RWPE2 (cell line): Measurements from ENCODE around the gene SUCO.
A peak's percentile ranks its signal among the peaks of the same experiment; 100 is the strongest.
"Not testable (repeated sequence)": the region's sequence is repeated elsewhere in the genome, so short reads cannot be mapped to it uniquely, and the experiment has no call there.

Experiments used
- ATAC-seq: fragments of 200-7000 bp; cut with Tn5 transposase; 3 replicates; pipeline ENCODE4 v1.9.1; 2021; ENCODE audit warnings: low read depth
- DNase-seq: peaks from one replicate; pipeline ENCODE4 v3.0.0-alpha.2; 2020; ENCODE audit warnings: low spot score
- H3K27ac ChIP-seq: fragments of 450-650 bp; 2 replicates; pipeline ENCODE4 v1.5.1; 2017; ENCODE audit warnings: mild to moderate bottlenecking; ENCODE audit not compliant: poor library complexity, severe bottlenecking
- H3K27me3 ChIP-seq: fragments of 250-450 bp; sonication (Bioruptor Pico); 2 replicates; pipeline ENCODE4 v1.5.1; 2021; ENCODE audit warnings: mild to moderate bottlenecking, moderate library complexity; ENCODE audit not compliant: insufficient read depth, poor library complexity, severe bottlenecking
- H3K36me3 ChIP-seq: fragments of 250-450 bp; sonication (Bioruptor Pico); 2 replicates; pipeline ENCODE4 v1.5.1; 2020; ENCODE audit warnings: low read depth, mild to moderate bottlenecking, moderate library complexity
- H3K4me1 ChIP-seq: fragments of 250-450 bp; sonication (Bioruptor Pico); 2 replicates; pipeline ENCODE4 v1.5.1; 2021; ENCODE audit warnings: mild to moderate bottlenecking, moderate library complexity; ENCODE audit not compliant: insufficient read depth, poor library complexity, severe bottlenecking
- H3K4me3 ChIP-seq: fragments of 250-450 bp; sonication (Bioruptor Pico); 2 replicates; pipeline ENCODE4 v1.5.1; 2021; ENCODE audit warnings: mild to moderate bottlenecking, moderate library complexity; ENCODE audit not compliant: severe bottlenecking
- H3K9me3 ChIP-seq: fragments of 250-450 bp; sonication (Bioruptor Pico); 2 replicates; pipeline ENCODE4 v1.5.1; 2021; ENCODE audit warnings: mild to moderate bottlenecking, moderate library complexity; ENCODE audit not compliant: severe bottlenecking
- CTCF ChIP-seq: fragments of 450-650 bp; IDR thresholded peaks from one replicate; pipeline ENCODE4 v1.5.1; 2017; ENCODE audit warnings: mild to moderate bottlenecking, moderate library complexity; ENCODE audit not compliant: poor library complexity, severe bottlenecking

The SUCO gene

GRCh38 chr1:172613294-172613693, 80.3 kb downstream of the SUCO start:
- 0 out of 3 replicates have a peak, but pooled peaks have one; percentile 29 for ATAC-seq

GRCh38 chr1:172616195-172616594, 83.2 kb downstream of the SUCO start:
- no peaks in the 10 kb centered on the region for H3K27me3 ChIP-seq
- no peak for TF ChIP-seq CTCF
- no peak for ATAC-seq

More at GRCh38 chr1:172613294-172613693, 80.3 kb downstream of the SUCO start:
- Histone ChIP-seq H3K9me3 (peaks cover 5% of the 10 kb centered on the region), H3K4me1 (no peaks in the 10 kb centered on the region), H3K27me3 (no peaks in the 10 kb centered on the region), H3K36me3 (peaks cover 31% of the 10 kb centered on the region), H3K27ac (no peak overlapping the region), H3K4me3 (no peak overlapping the region)
- DNase-seq, result no peak
- TF ChIP-seq CTCF, result no peak

GRCh38 chr1:172616636-172617035, 83.7 kb downstream of the SUCO start:
- peaks cover 15% of the 10 kb centered on the region for H3K9me3 ChIP-seq
- no peak for ATAC-seq
- no peaks in the 10 kb centered on the region for H3K4me1 ChIP-seq
- no peak for TF ChIP-seq CTCF
- no peaks in the 10 kb centered on the region for H3K27me3 ChIP-seq
- H3K36me3 ChIP-seq, result peaks cover 5% of the 10 kb centered on the region; the same call in 1 of the 2 replicates
- no peak overlapping the region for H3K27ac ChIP-seq
- no peak for DNase-seq
- no peak overlapping the region for H3K4me3 ChIP-seq

More at GRCh38 chr1:172616195-172616594, 83.2 kb downstream of the SUCO start:
- peaks cover 8% of the 10 kb centered on the region; the same call in 1 of the 2 replicates for H3K36me3 ChIP-seq
- no peak for DNase-seq
- H3K4me3 ChIP-seq, result no peak overlapping the region
- H3K4me1 ChIP-seq, result no peaks in the 10 kb centered on the region
- peaks cover 15% of the 10 kb centered on the region for H3K9me3 ChIP-seq
- H3K27ac ChIP-seq, result no peak overlapping the region

- H3K9me3 ChIP-seq, result peaks cover 15% of the 10 kb centered on the region
- not testable (repeated sequence) for H3K36me3 ChIP-seq, ATAC-seq, H3K27ac ChIP-seq, H3K4me1 ChIP-seq, H3K27me3 ChIP-seq, DNase-seq, H3K4me3 ChIP-seq
Observed at GRCh38 chr1:172620603-172621002, 87.7 kb downstream of the SUCO start.

GRCh38 chr1:172622541-172622940, 89.6 kb downstream of the SUCO start:
- H3K27me3 ChIP-seq, result no peaks in the 10 kb centered on the region
- peaks cover 2% of the 10 kb centered on the region for H3K4me1 ChIP-seq
- no peak overlapping the region for H3K27ac ChIP-seq
- no peak for TF ChIP-seq CTCF
- DNase-seq (no peak), ATAC-seq (no peak)
- H3K9me3 ChIP-seq, result peaks cover 15% of the 10 kb centered on the region
- no peak overlapping the region for H3K4me3 ChIP-seq
- no peaks in the 10 kb centered on the region for H3K36me3 ChIP-seq
